Activated CD8-positive, alpha-beta memory T cell treated with anti-CD3 and anti-CD28 coated beads, Interleukin-2, amount 10 ng/mL, durations not matched to agents 7 days and 5 days (primary cell): ENCODE results near the gene POMT2. TPM values are rescaled to one million over a fixed set of nuclear protein-coding genes. Genes with fewer than 3 reads are reported as not detected.

ENCODE experiments used
- ATAC-seq: fragments of 150-1000 bp; cut with Tn5 transposase; one replicate; pipeline ENCODE4 v1.10.0; 2021; ENCODE audit warnings: moderate library complexity
- CTCF ChIA-PET: fragments of 350-600 bp; sonication (Branson Sonifier 250); formaldehyde crosslinking; loops from one replicate; lab custom pipeline; 2021; ENCODE audit warnings: antibody characterized with exemption; lab: Charles Lee
- DNase-seq: peaks from one replicate; pipeline ENCODE4 v3.0.0-alpha.2; 2020
- H3K27ac Mint-ChIP-seq: one replicate; pipeline ENCODE4 v1.8.0; 2021; ENCODE audit warnings: mild to moderate bottlenecking, mixed read lengths
- H3K27me3 Mint-ChIP-seq: one replicate; pipeline ENCODE4 v1.8.0; 2021; ENCODE audit warnings: mixed read lengths
- H3K36me3 Mint-ChIP-seq: one replicate; pipeline ENCODE4 v1.8.0; 2021; ENCODE audit warnings: mild to moderate bottlenecking, mixed read lengths
- H3K4me1 Mint-ChIP-seq: one replicate; pipeline ENCODE4 v1.8.0; 2021; ENCODE audit warnings: mixed read lengths
- H3K4me3 Mint-ChIP-seq: one replicate; pipeline ENCODE4 v1.8.0; 2021; ENCODE audit warnings: mild to moderate bottlenecking, moderate library complexity, mixed read lengths
- H3K9me3 Mint-ChIP-seq: one replicate; pipeline ENCODE4 v1.8.0; 2022; ENCODE audit warnings: low read depth, mixed read lengths
- microRNA-seq: library from miRNA; unstranded; fragments of <30 nt; microRNA quantifications from one replicate; pipeline ENCODE4 v1.2.0, GENCODE V29; 2022
- total RNA-seq, 2 experiments: library from RNA; stranded (reverse); gene quantifications; one replicate each; pipeline ENCODE4 v1.2.3, GENCODE V29; 2021

Gene POMT2
- total RNA-seq, 2 experiments from 2014 or later = 14.3 to 16.2 TPM

GRCh38 chr14:77236814-77237213, 83.9 kb downstream of the POMT2 start:
- no peaks in the 10 kb centered on the region for H3K4me1 Mint-ChIP-seq
- H3K4me3 Mint-ChIP-seq = no peak overlapping the region
- no peak overlapping the region for H3K27ac Mint-ChIP-seq
- H3K27me3 Mint-ChIP-seq = no peaks in the 10 kb centered on the region
- CTCF ChIA-PET = no interaction called here
- no peaks in the 10 kb centered on the region for H3K9me3 Mint-ChIP-seq
- ATAC-seq (no peak), DNase-seq (no peak)
- H3K36me3 Mint-ChIP-seq = no peaks in the 10 kb centered on the region

- no peak for ATAC-seq
- no peaks in the 10 kb centered on the region for H3K36me3 Mint-ChIP-seq
- DNase-seq = no peak
- CTCF ChIA-PET = no interaction called here
- no peaks in the 10 kb centered on the region for H3K9me3 Mint-ChIP-seq
- no peak overlapping the region for H3K27ac Mint-ChIP-seq
- H3K4me3 Mint-ChIP-seq = no peak overlapping the region
- H3K27me3 Mint-ChIP-seq = no peaks in the 10 kb centered on the region
- H3K4me1 Mint-ChIP-seq = no peaks in the 10 kb centered on the region
Observed at GRCh38 chr14:77231721-77232120, 89.0 kb downstream of the POMT2 start.

- CTCF ChIA-PET = no interaction called here
- H3K4me3 Mint-ChIP-seq = no peak overlapping the region
- H3K27ac Mint-ChIP-seq = no peak overlapping the region
- no peak for ATAC-seq
- H3K9me3 Mint-ChIP-seq = no peaks in the 10 kb centered on the region
- no peaks in the 10 kb centered on the region for H3K36me3 Mint-ChIP-seq
- no peak for DNase-seq
- no peaks in the 10 kb centered on the region for H3K27me3 Mint-ChIP-seq
- H3K4me1 Mint-ChIP-seq = no peaks in the 10 kb centered on the region
Observed at GRCh38 chr14:77230914-77231313, 89.8 kb downstream of the POMT2 start.

- DNase-seq (no peak), ATAC-seq (no peak)
- CTCF ChIA-PET = interaction anchor here (1.1 kb wide), 1 partner anchor 15 kb away, joined by 3 read pairs; no protein-coding TSS in a partner anchor
- no peaks in the 10 kb centered on the region for H3K27me3 Mint-ChIP-seq
- H3K36me3 Mint-ChIP-seq = no peaks in the 10 kb centered on the region
- H3K4me1 Mint-ChIP-seq = no peaks in the 10 kb centered on the region
- H3K27ac Mint-ChIP-seq = no peak overlapping the region
- H3K4me3 Mint-ChIP-seq = no peak overlapping the region
- H3K9me3 Mint-ChIP-seq = no peaks in the 10 kb centered on the region
Observed at GRCh38 chr14:77228056-77228455, 92.6 kb downstream of the POMT2 start.

- H3K27me3 Mint-ChIP-seq = no peaks in the 10 kb centered on the region
- no peaks in the 10 kb centered on the region for H3K4me1 Mint-ChIP-seq
- DNase-seq (no peak), ATAC-seq (no peak)
- H3K9me3 Mint-ChIP-seq = no peaks in the 10 kb centered on the region
- no peaks in the 10 kb centered on the region for H3K36me3 Mint-ChIP-seq
- CTCF ChIA-PET = no interaction called here
- H3K4me3 Mint-ChIP-seq = no peak overlapping the region
- no peak overlapping the region for H3K27ac Mint-ChIP-seq
Observed at GRCh38 chr14:77225892-77226557, 94.7 kb downstream of the POMT2 start.

GRCh38 chr14:77225254-77225653, 95.4 kb downstream of the POMT2 start:
- DNase-seq (no peak), ATAC-seq (no peak)
- Mint-ChIP-seq H3K27me3 (no peaks in the 10 kb centered on the region), H3K4me3 (no peak overlapping the region), H3K9me3 (no peaks in the 10 kb centered on the region), H3K27ac (no peak overlapping the region), H3K36me3 (no peaks in the 10 kb centered on the region), H3K4me1 (no peaks in the 10 kb centered on the region)
- CTCF ChIA-PET = interaction anchor here (0.5 kb wide), 1 partner anchor 156 kb away, joined by 3 read pairs; no protein-coding TSS in a partner anchor

Small RNA genes within 50 kb of the gene (microRNA-seq; reads per million reads assigned to microRNA genes)
- not detected for gene MIR1260A

Other genes with a start within 250 kb of the POMT2 start
- 10 to 100 TPM; 11.3 to 12.0 TPM for gene CIPC, start 222.6 kb downstream of the POMT2 start, total RNA-seq
- gene ZDHHC22, start 179.1 kb downstream of the POMT2 start, total RNA-seq = not detected
- gene TMEM63C, start 139.1 kb downstream of the POMT2 start, total RNA-seq = under 1 TPM; 0.14 to 0.50 TPM
- gene NGB, start 49.7 kb downstream of the POMT2 start, total RNA-seq = not detected
- gene GSTZ1, start 153 bp upstream of the POMT2 start, total RNA-seq = 10 to 100 TPM; 16.0 to 16.3 TPM
- gene TMED8, start 56.2 kb upstream of the POMT2 start, total RNA-seq = 10 to 100 TPM; 17.6 to 24.4 TPM
- under 1 TPM; 0.12 to 0.14 TPM for gene SAMD15, start 56.5 kb upstream of the POMT2 start, total RNA-seq
- under 1 TPM; 0.45 to 0.53 TPM for gene NOXRED1, start 102.6 kb upstream of the POMT2 start, total RNA-seq
- gene VIPAS39, start 136.7 kb upstream of the POMT2 start, total RNA-seq = 10 to 100 TPM; 16.9 to 19.3 TPM
- 100 to 1,000 TPM; 219 to 266 TPM for gene AHSA1, start 137.2 kb upstream of the POMT2 start, total RNA-seq
- not detected for gene ISM2, start 177.9 kb upstream of the POMT2 start, total RNA-seq